OCI-M2 (cell line): ENCODE results near the gene BST1.

ENCODE experiments used
- DNase-seq: peaks from one replicate; lab custom pipeline; 2025; ENCODE audit not compliant: unreplicated experiment; lab: John Stamatoyannopoulos, UW

BST1 gene

GRCh38 chr4:15675356-15675755, 27.5 kb upstream of the BST1 start:
- DNase-seq: no peak

- DNase-seq: no peak
Observed at GRCh38 chr4:15676039-15676438, 26.8 kb upstream of the BST1 start.

GRCh38 chr4:15676899-15677298, 26.0 kb upstream of the BST1 start:
- no peak for DNase-seq

- DNase-seq: no peak
Observed at GRCh38 chr4:15677507-15677988, 25.3 kb upstream of the BST1 start.

GRCh38 chr4:15681067-15681371, 21.8 kb upstream of the BST1 start:
- DNase-seq: no peak

- peak; percentile 73 for DNase-seq
Observed at GRCh38 chr4:15681372-15682241, 21.3 kb upstream of the BST1 start, which contains the start of gene FAM200B. TSS of gene FAM200B (plus strand) at chr4:15681827. CDS start at chr4:15686978, 5,151 bp downstream.

GRCh38 chr4:15682242-15683142, 20.4 kb upstream of the BST1 start:
- no peak for DNase-seq

- DNase-seq: no peak
Observed at GRCh38 chr4:15683143-15683495, 19.7 kb upstream of the BST1 start.

- DNase-seq: no peak
Observed at GRCh38 chr4:15684498-15684897, 18.4 kb upstream of the BST1 start.

- no peak for DNase-seq
Observed at GRCh38 chr4:15688051-15688450, 14.8 kb upstream of the BST1 start.

GRCh38 chr4:15689540-15689939, 13.3 kb upstream of the BST1 start:
- no peak for DNase-seq

GRCh38 chr4:15690020-15690809, 12.7 kb upstream of the BST1 start:
- DNase-seq: no peak

GRCh38 chr4:15691346-15692135, 11.3 kb upstream of the BST1 start:
- DNase-seq: no peak

- no peak for DNase-seq
Observed at GRCh38 chr4:15692602-15693001, 10.3 kb upstream of the BST1 start.

- no peak for DNase-seq
Observed at GRCh38 chr4:15694431-15694830, 8.4 kb upstream of the BST1 start.

- DNase-seq: no peak
Observed at GRCh38 chr4:15695240-15695699, 7.6 kb upstream of the BST1 start.

GRCh38 chr4:15695729-15696128, 7.1 kb upstream of the BST1 start:
- no peak for DNase-seq

GRCh38 chr4:15696866-15697265, 6.0 kb upstream of the BST1 start:
- no peak for DNase-seq

GRCh38 chr4:15703439-15703838, 574 bp downstream of the BST1 start:
- no peak for DNase-seq

GRCh38 chr4:15704129-15704528, 1.3 kb downstream of the BST1 start:
- no peak for DNase-seq
